Measurements from ENCODE around the gene BICD1. TPM values are rescaled to one million over a fixed set of nuclear protein-coding genes. Genes with fewer than 3 reads are reported as not detected.

Gene BICD1
- total and polyA plus RNA-seq, 4 donors = 6.1 to 22.9 (median 12.8) TPM

GRCh38 chr12:32298917-32299316, 192.3 kb downstream of the BICD1 start:
- H3K9me3 ChIP-seq (ENCODE audit: control insufficient read depth in 4 of 4, insufficient read depth in 3 of 4, low read length in 3 of 4) = no peaks in the 10 kb centered on the region
- H3K4me3 ChIP-seq = no peak overlapping the region
- WGBS, 2 donors = 68 to 73% methylated on average over 3 of the region's 3 CpGs
- H3K9ac ChIP-seq (ENCODE audit: insufficient read depth in 1 of 2, low read length in 2 of 2) = no peak overlapping the region
- H3K27me3 ChIP-seq (ENCODE audit: control insufficient read depth in 3 of 3, insufficient read depth in 3 of 3, low read length in 2 of 3) = no peaks in the 10 kb centered on the region
- no peaks in the 10 kb centered on the region for H3K36me3 ChIP-seq (ENCODE audit: control insufficient read depth in 4 of 4, insufficient read depth in 4 of 4, low read length in 4 of 4)
- H3K4me1 ChIP-seq (ENCODE audit: control insufficient read depth in 5 of 5, insufficient read depth in 5 of 5, low read length in 5 of 5) = peaks cover 0 to 2% (median 0%) of the 10 kb centered on the region in 5 donors
- ATAC-seq (ENCODE audit: insufficient read depth, low FRiP score) = no peak
- no peak for TF ChIP-seq CTCF (IDR thresholded peaks at IDR 0.05; ENCODE audit: control extremely low read depth, extremely low read depth)
- no peak for DNase-seq
- H3K27ac ChIP-seq (ENCODE audit: low read depth in 1 of 2, low read length in 1 of 2) = no peak overlapping the region

GRCh38 chr12:32301216-32301615, 194.6 kb downstream of the BICD1 start:
- H3K4me1 ChIP-seq (ENCODE audit: control insufficient read depth in 5 of 5, insufficient read depth in 5 of 5, low read length in 5 of 5) = peaks cover 0 to 2% (median 0%) of the 10 kb centered on the region in 5 donors
- DNase-seq = no peak
- no peak overlapping the region for H3K27ac ChIP-seq (ENCODE audit: low read depth in 1 of 2, low read length in 1 of 2)
- 64 to 73% methylated on average over 5 of the region's 5 CpGs for WGBS, 2 donors
- H3K27me3 ChIP-seq (ENCODE audit: control insufficient read depth in 3 of 3, insufficient read depth in 3 of 3, low read length in 2 of 3) = no peaks in the 10 kb centered on the region
- peaks cover 0 to 3% (median 1%) of the 10 kb centered on the region in 4 donors for H3K36me3 ChIP-seq (ENCODE audit: control insufficient read depth in 4 of 4, insufficient read depth in 4 of 4, low read length in 4 of 4)
- H3K4me3 ChIP-seq = no peak overlapping the region
- no peak for ATAC-seq (ENCODE audit: insufficient read depth, low FRiP score)
- H3K9me3 ChIP-seq (ENCODE audit: control insufficient read depth in 4 of 4, insufficient read depth in 3 of 4, low read length in 3 of 4) = no peaks in the 10 kb centered on the region
- no peak overlapping the region for H3K9ac ChIP-seq (ENCODE audit: insufficient read depth in 1 of 2, low read length in 2 of 2)
- TF ChIP-seq CTCF (IDR thresholded peaks at IDR 0.05; ENCODE audit: control extremely low read depth, extremely low read depth) = no peak

- no peak for ATAC-seq (ENCODE audit: insufficient read depth, low FRiP score)
Observed at GRCh38 chr12:32302218-32303173, 195.8 kb downstream of the BICD1 start.

More at GRCh38 chr12:32302218-32303173, 195.8 kb downstream of the BICD1 start:
- H3K27me3 ChIP-seq (ENCODE audit: control insufficient read depth in 3 of 3, insufficient read depth in 3 of 3, low read length in 2 of 3) = no peaks in the 10 kb centered on the region
- peak in 1 of 3 donors; percentile 33 for DNase-seq
- WGBS, 2 donors = 69% methylated on average over 6 of the region's 6 CpGs
- no peak for TF ChIP-seq CTCF (IDR thresholded peaks at IDR 0.05; ENCODE audit: control extremely low read depth, extremely low read depth)
- H3K9ac ChIP-seq (ENCODE audit: insufficient read depth in 1 of 2, low read length in 2 of 2) = no peak overlapping the region
- no peaks in the 10 kb centered on the region for H3K9me3 ChIP-seq (ENCODE audit: control insufficient read depth in 4 of 4, insufficient read depth in 3 of 4, low read length in 3 of 4)
- no peak overlapping the region for H3K27ac ChIP-seq (ENCODE audit: low read depth in 1 of 2, low read length in 1 of 2)
- H3K36me3 ChIP-seq (ENCODE audit: control insufficient read depth in 4 of 4, insufficient read depth in 4 of 4, low read length in 4 of 4) = peaks cover 0 to 3% (median 1%) of the 10 kb centered on the region in 4 donors
- H3K4me3 ChIP-seq = no peak overlapping the region
- peaks cover 0 to 2% (median 0%) of the 10 kb centered on the region in 5 donors for H3K4me1 ChIP-seq (ENCODE audit: control insufficient read depth in 5 of 5, insufficient read depth in 5 of 5, low read length in 5 of 5)

All from lung (tissue), 12 donors.